Astrocyte (in vitro differentiated cells and primary cell): ENCODE data around the gene ZNF224. TPM values are rescaled to one million over a fixed set of nuclear protein-coding genes. Genes with fewer than 3 reads are reported as not detected.

Experiments
- DNase-seq: peaks from one replicate; pipeline ENCODE4 v3.0.0-alpha.2; 2010; ENCODE audit warnings: low read depth
- FAIRE-seq: peaks from 2 replicates; lab custom pipeline; 2011; peaks lifted over from hg19 to GRCh38; lab: Jason Lieb, UNC
- H2AFZ ChIP-seq: 2 replicates; pipeline ENCODE4 v1.6.0; 2012; ENCODE audit warnings: low read depth, low read length, inconsistent platforms
- H3K27ac ChIP-seq: 2 replicates; pipeline ENCODE4 v1.5.1; 2011; ENCODE audit warnings: low read depth, low read length, inconsistent platforms
- H3K27me3 ChIP-seq: 2 replicates; pipeline ENCODE4 v1.6.0; 2011; ENCODE audit warnings: low read length, inconsistent platforms; ENCODE audit not compliant: insufficient read depth
- H3K36me3 ChIP-seq: 2 replicates; pipeline ENCODE4 v1.5.1; 2011; ENCODE audit warnings: low read length, inconsistent platforms; ENCODE audit not compliant: insufficient read depth
- H3K4me1 ChIP-seq: 2 replicates; pipeline ENCODE4 v1.5.1; 2011; ENCODE audit warnings: low read length, inconsistent platforms; ENCODE audit not compliant: insufficient read depth
- H3K4me2 ChIP-seq: 2 replicates; pipeline ENCODE4 v1.6.0; 2012; ENCODE audit warnings: low read length, inconsistent platforms
- H3K4me3 ChIP-seq: 2 replicates; pipeline ENCODE4 v1.5.1; 2011; ENCODE audit warnings: low read depth, mild to moderate bottlenecking, low read length, inconsistent platforms; ENCODE audit not compliant: insufficient read depth
- H3K79me2 ChIP-seq: 2 replicates; pipeline ENCODE4 v1.6.0; 2012; ENCODE audit warnings: mild to moderate bottlenecking, low read length, inconsistent platforms; ENCODE audit not compliant: insufficient read depth
- H3K9ac ChIP-seq: 2 replicates; pipeline ENCODE4 v1.6.0; 2012; ENCODE audit warnings: mild to moderate bottlenecking, low read length, inconsistent platforms
- H3K9me3 ChIP-seq: 2 replicates; pipeline ENCODE4 v1.5.1; 2012; ENCODE audit warnings: low read depth, mild to moderate bottlenecking, low read length, inconsistent platforms; ENCODE audit not compliant: insufficient read depth
- H4K20me1 ChIP-seq: 2 replicates; pipeline ENCODE4 v1.6.0; 2012; ENCODE audit warnings: low read length, inconsistent platforms; ENCODE audit not compliant: insufficient read depth
- H3K27ac Mint-ChIP-seq: one replicate; pipeline ENCODE4 v1.8.0; 2021; ENCODE audit warnings: mild to moderate bottlenecking, mixed read lengths; ENCODE audit not compliant: unreplicated experiment
- H3K27me3 Mint-ChIP-seq: one replicate; pipeline ENCODE4 v1.8.0; 2021; ENCODE audit warnings: low read depth, mixed read lengths; ENCODE audit not compliant: unreplicated experiment
- H3K36me3 Mint-ChIP-seq: one replicate; pipeline ENCODE4 v1.8.0; 2021; ENCODE audit warnings: low read depth, mixed read lengths; ENCODE audit not compliant: unreplicated experiment
- H3K4me1 Mint-ChIP-seq: one replicate; pipeline ENCODE4 v1.8.0; 2021; ENCODE audit warnings: low read depth, mixed read lengths; ENCODE audit not compliant: unreplicated experiment
- H3K4me3 Mint-ChIP-seq: one replicate; pipeline ENCODE4 v1.8.0; 2021; ENCODE audit warnings: mild to moderate bottlenecking, moderate library complexity, mixed read lengths; ENCODE audit not compliant: unreplicated experiment
- H3K9me3 Mint-ChIP-seq: one replicate; pipeline ENCODE4 v1.8.0; 2021; ENCODE audit warnings: mild to moderate bottlenecking, mixed read lengths; ENCODE audit not compliant: unreplicated experiment
- CTCF ChIP-seq: IDR thresholded peaks from 2 replicates; pipeline ENCODE4 v1.5.1; 2011; ENCODE audit warnings: low read depth, mild to moderate bottlenecking, inconsistent platforms, low read length, moderate library complexity; ENCODE audit not compliant: insufficient read depth
- EZH2 ChIP-seq: IDR thresholded peaks from 2 replicates; pipeline ENCODE4 v1.6.1; 2012; ENCODE audit warnings: mild to moderate bottlenecking, low read length, inconsistent platforms; ENCODE audit not compliant: insufficient read depth
- total RNA-seq: library from RNA; stranded (reverse); gene quantifications from 2 replicates; pipeline ENCODE4 v1.2.1, GENCODE V29; 2021

Gene ZNF224
- total RNA-seq, 1 donor from 2014 or later, result 25.2 TPM

- TF ChIP-seq CTCF, result no peak
- TF ChIP-seq EZH2, result no peak
- Histone ChIP-seq H4K20me1 (no peaks in the 10 kb centered on the region), H3K79me2 (peaks cover 16% of the 10 kb centered on the region), H3K4me3 (peak within 1 kb of the TSS; percentile 92), H3K27me3 (peaks cover 2% of the 10 kb centered on the region), H3K9ac (peak within 1 kb of the TSS; percentile 88), H3K36me3 (no peaks in the 10 kb centered on the region), H3K9me3 (peaks cover 5% of the 10 kb centered on the region), H3K27ac (peak within 1 kb of the TSS; percentile 23), H3K4me1 (peaks cover 12% of the 10 kb centered on the region), H3K4me2 (peak within 1 kb of the TSS; percentile 96), H2AFZ (peak within 1 kb of the TSS; percentile 98)
- peaks cover 14% of the 10 kb centered on the region for H3K27me3 Mint-ChIP-seq
- H3K4me1 Mint-ChIP-seq, result peaks cover 5% of the 10 kb centered on the region
- H3K36me3 Mint-ChIP-seq, result peaks cover 16% of the 10 kb centered on the region
- peak; percentile 60 for FAIRE-seq
- H3K4me3 Mint-ChIP-seq, result peak within 1 kb of the TSS; percentile 100
- peak; percentile 88 for DNase-seq
- H3K9me3 Mint-ChIP-seq, result peaks cover 8% of the 10 kb centered on the region
- H3K27ac Mint-ChIP-seq, result peak within 1 kb of the TSS; percentile 99
These were observed 42.3 kb upstream of the ZNF224 start, which contains the start of gene ZNF223 for GRCh38 chr19:44051650-44052402. Gene ZNF223 (plus strand): TSS chr19:44052036. CDS start chr19:44055177, 3,141 bp downstream.

- Mint-ChIP-seq H3K27me3 (no peaks in the 10 kb centered on the region), H3K4me1 (peaks cover 5% of the 10 kb centered on the region), H3K4me3 (no peak overlapping the region), H3K27ac (no peak overlapping the region), H3K9me3 (peaks cover 8% of the 10 kb centered on the region), H3K36me3 (peaks cover 41% of the 10 kb centered on the region)
- Histone ChIP-seq H3K4me3 (no peak overlapping the region), H3K27me3 (no peaks in the 10 kb centered on the region), H3K27ac (no peak overlapping the region), H2AFZ (no peak overlapping the region), H4K20me1 (no peaks in the 10 kb centered on the region), H3K36me3 (no peaks in the 10 kb centered on the region), H3K4me2 (no peak overlapping the region), H3K79me2 (peaks cover 16% of the 10 kb centered on the region), H3K4me1 (peaks cover 12% of the 10 kb centered on the region), H3K9ac (no peak overlapping the region), H3K9me3 (peaks cover 5% of the 10 kb centered on the region)
- TF ChIP-seq CTCF, result no peak
- TF ChIP-seq EZH2, result no peak
- FAIRE-seq (no peak), DNase-seq (no peak)
These were observed 38.3 kb upstream of the ZNF224 start for GRCh38 chr19:44055870-44056269.

- Histone ChIP-seq H3K4me3 (no peak overlapping the region), H3K36me3 (peaks cover 19% of the 10 kb centered on the region), H3K79me2 (peaks cover 3% of the 10 kb centered on the region), H3K27me3 (no peaks in the 10 kb centered on the region), H3K9me3 (peaks cover 5% of the 10 kb centered on the region), H3K9ac (no peak overlapping the region), H2AFZ (no peak overlapping the region), H3K4me1 (no peaks in the 10 kb centered on the region), H4K20me1 (no peaks in the 10 kb centered on the region), H3K27ac (no peak overlapping the region), H3K4me2 (no peak overlapping the region)
- Mint-ChIP-seq H3K9me3 (peaks cover 8% of the 10 kb centered on the region), H3K4me1 (no peaks in the 10 kb centered on the region), H3K27me3 (no peaks in the 10 kb centered on the region), H3K4me3 (no peak overlapping the region), H3K36me3 (peaks cover 55% of the 10 kb centered on the region), H3K27ac (no peak overlapping the region)
- no peak for TF ChIP-seq EZH2
- TF ChIP-seq CTCF, result no peak
- DNase-seq (no peak), FAIRE-seq (no peak)
These were observed 34.9 kb upstream of the ZNF224 start for GRCh38 chr19:44059229-44059628.
